ENCODE measurements around the gene GPR107.

The GPR107 gene

GRCh38 chr9:130028493-130029222 lies 25.0 kb upstream of the GPR107 start:
- no peak for DNase-seq

GRCh38 chr9:130029223-130029973 lies 24.3 kb upstream of the GPR107 start:
- DNase-seq = no peak

- no peak for DNase-seq
These were observed 23.0 kb upstream of the GPR107 start for GRCh38 chr9:130030651-130031127.

- no peak for DNase-seq
These were observed 19.1 kb upstream of the GPR107 start for GRCh38 chr9:130034570-130034969.

- DNase-seq = no peak
These were observed 17.6 kb upstream of the GPR107 start for GRCh38 chr9:130036099-130036498.

- DNase-seq = peak; percentile 56
These were observed 14.1 kb upstream of the GPR107 start for GRCh38 chr9:130039528-130040147.

GRCh38 chr9:130040984-130041647 lies 12.6 kb upstream of the GPR107 start:
- DNase-seq = no peak

GRCh38 chr9:130041648-130042405 lies 11.9 kb upstream of the GPR107 start:
- no peak for DNase-seq

- no peak for DNase-seq
These were observed 11.3 kb upstream of the GPR107 start for GRCh38 chr9:130042406-130042884.

- peak; percentile 80 for DNase-seq
These were observed 10.6 kb upstream of the GPR107 start, which contains the start of gene FNBP1 for GRCh38 chr9:130042885-130043653. FNBP1 (minus strand) TSS chr9:130043189; CDS start chr9:130042975, 214 bp downstream.

- no peak for DNase-seq
These were observed 9.8 kb upstream of the GPR107 start for GRCh38 chr9:130043654-130044623.

- no peak for DNase-seq
These were observed 7.8 kb upstream of the GPR107 start for GRCh38 chr9:130045725-130046450.

- DNase-seq = no peak
These were observed 4.1 kb upstream of the GPR107 start for GRCh38 chr9:130049431-130050210.

GRCh38 chr9:130050462-130050861 lies 3.2 kb upstream of the GPR107 start:
- no peak for DNase-seq

GRCh38 chr9:130051855-130052254 lies 1.9 kb upstream of the GPR107 start:
- no peak for DNase-seq

GRCh38 chr9:130053109-130053503 lies 600 bp upstream of the GPR107 start:
- no peak for DNase-seq

GRCh38 chr9:130054325-130054786 lies 650 bp downstream of the GPR107 start:
- no peak for DNase-seq

GRCh38 chr9:130054820-130055219 lies 1.1 kb downstream of the GPR107 start:
- no peak for DNase-seq

All from central memory CD4-positive, alpha-beta T cell (primary cell).